ACC112 (cell line): ENCODE results near the gene LBR.
"Not testable (repeated sequence)": the region's sequence is repeated elsewhere in the genome, so short reads cannot be mapped to it uniquely, and the experiment has no call there.

ENCODE experiments used
- H2AFZ ChIP-seq: fragments of 200-600 bp; sonication (generic); one replicate; pipeline ENCODE4 v1.6.0; 2017; ENCODE audit warnings: antibody characterized with exemption, low read length; ENCODE audit not compliant: unreplicated experiment
- H3K27ac ChIP-seq: fragments of 200-600 bp; sonication (generic); 2 replicates; pipeline ENCODE4 v1.5.1; 2014; ENCODE audit warnings: low read depth, mild to moderate bottlenecking, antibody characterized with exemption, low read length, moderate library complexity
- H3K27me3 ChIP-seq: fragments of 200-600 bp; sonication (generic); 2 replicates; pipeline ENCODE4 v1.6.1; 2014; ENCODE audit warnings: mild to moderate bottlenecking, antibody characterized with exemption, low read length, moderate library complexity, mixed read lengths; ENCODE audit not compliant: insufficient read depth
- H3K36me3 ChIP-seq: fragments of 200-600 bp; sonication (generic); 2 replicates; pipeline ENCODE4 v1.6.1; 2016; ENCODE audit warnings: mild to moderate bottlenecking, antibody characterized with exemption, low read length, moderate library complexity, mixed read lengths; ENCODE audit not compliant: insufficient read depth
- H3K4me1 ChIP-seq: fragments of 200-600 bp; sonication (generic); one replicate; pipeline ENCODE4 v1.6.1; 2016; ENCODE audit warnings: low read length, mixed read lengths; ENCODE audit not compliant: insufficient read depth, unreplicated experiment, control insufficient read depth
- H3K4me3 ChIP-seq: fragments of 200-600 bp; sonication (generic); 2 replicates; pipeline ENCODE4 v1.5.1; 2014; ENCODE audit warnings: mild to moderate bottlenecking, low read depth, low read length
- H3K79me2 ChIP-seq: fragments of 200-600 bp; sonication (generic); one replicate; pipeline ENCODE4 v1.6.0; 2016; ENCODE audit warnings: low read length; ENCODE audit not compliant: control insufficient read depth, unreplicated experiment, insufficient read depth

Gene LBR

GRCh38 chr1:225406976-225407725 is 20.7 kb downstream of the LBR start:
- Histone ChIP-seq H3K79me2 (peaks cover 5% of the 10 kb centered on the region), H3K36me3 (peaks cover 26% of the 10 kb centered on the region)

DNA sequence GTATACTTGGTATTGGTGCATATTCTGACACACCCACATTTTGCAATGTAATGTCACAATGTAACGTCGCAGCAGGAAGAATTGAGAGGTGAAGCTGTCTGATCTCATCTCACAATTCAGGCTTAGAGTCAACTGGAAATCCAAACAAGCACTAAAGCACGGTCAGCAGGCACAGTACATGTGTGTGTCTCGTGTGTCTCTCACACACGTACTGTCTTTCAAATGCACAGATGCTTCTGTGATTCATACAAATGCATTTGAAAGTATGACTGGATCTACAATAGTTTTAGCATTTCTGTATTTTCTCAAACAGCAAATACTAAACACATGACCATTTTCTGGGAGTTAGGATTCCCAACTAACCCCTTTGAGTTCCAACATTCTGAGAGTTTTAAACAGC is 26.9 kb downstream of the LBR start:
- Histone ChIP-seq H3K4me1 (no peaks in the 10 kb centered on the region), H2AFZ (no peak overlapping the region), H3K79me2 (peaks cover 4% of the 10 kb centered on the region), H3K27me3 (no peaks in the 10 kb centered on the region), H3K4me3 (no peak overlapping the region), H3K36me3 (peaks cover 34% of the 10 kb centered on the region), H3K27ac (no peak overlapping the region)

More at GRCh38 chr1:225406976-225407725, 20.7 kb downstream of the LBR start:
- no peak overlapping the region for H3K27ac ChIP-seq
- no peak overlapping the region for H2AFZ ChIP-seq
- H3K4me1 ChIP-seq, result no peaks in the 10 kb centered on the region
- no peak overlapping the region for H3K4me3 ChIP-seq
- no peaks in the 10 kb centered on the region for H3K27me3 ChIP-seq

GRCh38 chr1:225396357-225396756 is 31.5 kb downstream of the LBR start:
- no peak overlapping the region for H3K4me3 ChIP-seq
- no peaks in the 10 kb centered on the region for H3K4me1 ChIP-seq
- no peaks in the 10 kb centered on the region for H3K27me3 ChIP-seq
- peaks cover 4% of the 10 kb centered on the region for H3K79me2 ChIP-seq
- no peak overlapping the region for H2AFZ ChIP-seq
- H3K36me3 ChIP-seq, result peaks cover 19% of the 10 kb centered on the region
- no peak overlapping the region for H3K27ac ChIP-seq

- H3K27ac ChIP-seq, result no peak overlapping the region
- H3K36me3 ChIP-seq, result no peaks in the 10 kb centered on the region
- H2AFZ ChIP-seq, result no peak overlapping the region
- H3K79me2 ChIP-seq, result no peaks in the 10 kb centered on the region
- H3K4me1 ChIP-seq, result no peaks in the 10 kb centered on the region
- H3K4me3 ChIP-seq, result no peak overlapping the region
- no peaks in the 10 kb centered on the region for H3K27me3 ChIP-seq
Measured at GRCh38 chr1:225389843-225390242, 38.0 kb downstream of the LBR start.

DNA sequence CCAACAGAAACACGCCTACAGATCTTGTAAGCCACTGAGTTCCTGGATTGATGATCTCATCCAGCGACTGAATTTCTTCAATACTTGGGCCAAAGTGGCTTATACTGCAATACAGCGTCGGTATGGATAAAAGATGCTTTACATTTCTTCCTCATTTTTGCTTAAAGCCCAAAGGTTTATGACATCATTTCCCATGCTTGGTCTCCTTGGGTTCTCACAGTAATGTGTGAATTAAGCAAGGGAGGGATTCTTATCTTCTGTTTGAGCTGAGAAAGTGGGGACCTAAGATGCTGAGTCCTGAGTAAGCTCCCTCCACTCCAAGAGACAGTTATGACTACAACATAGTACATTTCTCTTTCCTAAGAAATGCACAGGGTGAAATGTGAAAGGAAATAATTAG is 39.5 kb downstream of the LBR start:
- no peaks in the 10 kb centered on the region for H3K4me1 ChIP-seq
- H3K79me2 ChIP-seq, result no peaks in the 10 kb centered on the region
- H3K27me3 ChIP-seq, result no peaks in the 10 kb centered on the region
- no peak overlapping the region for H2AFZ ChIP-seq
- H3K36me3 ChIP-seq, result no peaks in the 10 kb centered on the region
- H3K27ac ChIP-seq, result no peak overlapping the region
- H3K4me3 ChIP-seq, result no peak overlapping the region

DNA sequence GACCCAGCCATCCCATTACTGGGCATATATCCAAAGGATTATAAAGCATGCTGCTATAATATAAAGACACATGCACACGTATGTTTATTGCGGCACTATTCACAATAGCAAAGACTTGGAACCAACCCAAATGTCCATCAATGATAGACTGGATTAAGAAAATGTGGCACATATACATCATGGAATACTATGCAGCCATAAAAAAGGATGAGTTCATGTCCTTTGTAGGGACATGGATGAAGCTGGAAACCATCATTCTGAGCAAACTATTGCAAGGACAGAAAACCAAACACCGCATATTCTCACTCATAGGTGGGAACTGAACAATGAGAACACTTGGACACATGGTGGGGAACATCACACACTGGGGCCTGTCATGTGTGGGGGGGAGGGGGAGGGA is 41.0 kb downstream of the LBR start:
- not testable (repeated sequence) for H3K79me2 ChIP-seq, H3K27me3 ChIP-seq, H2AFZ ChIP-seq, H3K4me1 ChIP-seq, H3K36me3 ChIP-seq, H3K4me3 ChIP-seq, H3K27ac ChIP-seq

DNA sequence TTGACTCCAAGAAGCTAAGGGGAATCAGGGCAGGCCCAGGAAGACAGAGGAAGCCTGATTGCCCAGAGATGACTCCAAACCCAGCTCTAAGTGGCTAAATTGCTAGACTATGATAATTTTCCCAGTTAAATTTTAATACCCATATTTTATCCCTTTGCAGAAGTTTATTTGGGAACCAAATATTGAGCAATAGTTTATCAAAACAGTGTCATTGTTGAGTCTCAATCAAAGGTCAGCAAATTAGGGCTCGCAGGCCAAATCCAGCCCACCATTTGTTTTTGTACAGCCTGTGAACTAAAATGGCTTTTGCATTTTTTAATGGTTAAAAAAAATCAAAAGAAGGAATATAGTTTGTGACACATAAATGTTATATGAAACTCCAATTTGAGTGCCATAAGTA is 47.1 kb downstream of the LBR start:
- no peak overlapping the region for H3K27ac ChIP-seq
- no peaks in the 10 kb centered on the region for H3K36me3 ChIP-seq
- no peaks in the 10 kb centered on the region for H3K79me2 ChIP-seq
- H2AFZ ChIP-seq, result no peak overlapping the region
- no peak overlapping the region for H3K4me3 ChIP-seq
- no peaks in the 10 kb centered on the region for H3K4me1 ChIP-seq
- H3K27me3 ChIP-seq, result no peaks in the 10 kb centered on the region

DNA sequence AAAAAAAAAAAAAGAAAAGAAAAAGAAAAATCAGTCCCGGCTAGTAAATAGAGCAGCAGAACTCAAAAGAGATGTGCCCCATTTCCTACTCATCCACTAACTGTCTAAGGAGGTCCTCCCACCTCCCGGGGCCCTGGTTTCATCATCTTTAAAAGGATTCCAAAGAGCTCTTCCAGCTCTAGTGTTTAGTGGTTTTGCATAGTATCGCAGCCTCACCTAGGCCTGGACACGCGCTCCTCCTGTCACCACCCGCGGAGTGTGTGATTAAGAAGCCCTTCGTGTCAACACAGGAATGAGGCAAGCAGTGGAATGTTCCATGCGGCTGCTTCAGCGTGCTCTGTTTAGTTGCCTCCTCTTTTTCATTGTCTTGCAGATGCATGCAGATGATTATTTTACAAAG is 49.0 kb downstream of the LBR start:
- Histone ChIP-seq H3K79me2 (no peaks in the 10 kb centered on the region), H3K27ac (no peak overlapping the region), H3K4me1 (no peaks in the 10 kb centered on the region)

GRCh38 chr1:225374996-225375395 is 52.8 kb downstream of the LBR start:
- H3K36me3 ChIP-seq, result no peaks in the 10 kb centered on the region
- no peaks in the 10 kb centered on the region for H3K27me3 ChIP-seq
- no peak overlapping the region for H2AFZ ChIP-seq
- H3K4me3 ChIP-seq, result no peak overlapping the region
- H3K27ac ChIP-seq, result no peak overlapping the region
- H3K79me2 ChIP-seq, result no peaks in the 10 kb centered on the region
- H3K4me1 ChIP-seq, result no peaks in the 10 kb centered on the region

More for the DNA sequence above, 49.0 kb downstream of the LBR start:
- no peaks in the 10 kb centered on the region for H3K27me3 ChIP-seq
- H2AFZ ChIP-seq, result no peak overlapping the region
- no peaks in the 10 kb centered on the region for H3K36me3 ChIP-seq
- no peak overlapping the region for H3K4me3 ChIP-seq

GRCh38 chr1:225373155-225373554 is 54.7 kb downstream of the LBR start:
- Histone ChIP-seq H2AFZ (no peak overlapping the region), H3K27me3 (no peaks in the 10 kb centered on the region), H3K4me1 (no peaks in the 10 kb centered on the region), H3K36me3 (no peaks in the 10 kb centered on the region), H3K27ac (no peak overlapping the region), H3K79me2 (no peaks in the 10 kb centered on the region), H3K4me3 (no peak overlapping the region)

DNA sequence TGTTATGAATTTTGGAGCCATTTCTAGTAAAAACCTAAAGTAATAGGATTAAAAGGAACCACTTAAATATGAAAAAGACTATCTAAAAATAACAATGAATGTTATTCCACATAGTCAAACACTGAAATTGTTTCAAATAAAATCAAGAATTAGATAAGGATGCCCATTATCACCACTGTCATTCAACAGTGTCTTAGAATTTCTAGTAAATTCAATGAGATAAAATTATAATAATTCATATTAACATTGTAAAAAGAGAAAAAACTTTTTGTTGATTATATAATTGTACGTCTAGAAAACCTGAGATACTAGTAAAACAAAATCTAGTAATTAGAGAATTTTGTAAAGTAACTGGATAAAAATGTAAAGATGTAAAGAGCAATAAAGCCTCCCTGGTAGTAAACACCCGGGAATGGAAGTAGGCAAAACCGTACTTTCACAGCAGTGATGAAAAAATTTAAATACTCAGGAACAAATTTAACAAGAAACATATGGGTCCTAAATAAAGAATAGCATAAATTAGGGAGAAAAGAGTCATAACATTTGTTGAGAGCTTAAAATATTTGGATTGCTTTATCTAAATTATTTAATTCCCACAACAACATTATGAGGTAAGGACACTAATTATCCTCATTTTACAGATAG is 56.4 kb downstream of the LBR start:
- no peaks in the 10 kb centered on the region for H3K36me3 ChIP-seq
- no peaks in the 10 kb centered on the region for H3K27me3 ChIP-seq
- H3K27ac ChIP-seq, result no peak overlapping the region
- H3K4me3 ChIP-seq, result no peak overlapping the region
- no peak overlapping the region for H2AFZ ChIP-seq
- no peaks in the 10 kb centered on the region for H3K4me1 ChIP-seq
- H3K79me2 ChIP-seq, result no peaks in the 10 kb centered on the region
